Measurements from ENCODE around the gene ST8SIA3.
"Not testable (repeated sequence)": the region's sequence is repeated elsewhere in the genome, so short reads cannot be mapped to it uniquely, and the experiment has no call there.

ST8SIA3 gene

GRCh38 chr18:57366528-57367081 is 14.2 kb downstream of the ST8SIA3 start:
- DNase-seq = no peak

GRCh38 chr18:57372444-57372843 is 20.1 kb downstream of the ST8SIA3 start:
- no peak for DNase-seq

GRCh38 chr18:57373017-57373416 is 20.7 kb downstream of the ST8SIA3 start:
- no peak for DNase-seq

GRCh38 chr18:57376503-57376902 is 24.1 kb downstream of the ST8SIA3 start:
- DNase-seq = no peak

GRCh38 chr18:57389271-57389670 is 36.9 kb downstream of the ST8SIA3 start:
- DNase-seq = no peak

- no peak for DNase-seq
Observed at GRCh38 chr18:57390044-57390443, 37.7 kb downstream of the ST8SIA3 start.

GRCh38 chr18:57394749-57395148 is 42.4 kb downstream of the ST8SIA3 start:
- not testable (repeated sequence) for DNase-seq

- not testable (repeated sequence) for DNase-seq
Observed at GRCh38 chr18:57396831-57397230, 44.5 kb downstream of the ST8SIA3 start.

GRCh38 chr18:57397440-57398132 is 45.2 kb downstream of the ST8SIA3 start:
- no peak for DNase-seq

- no peak for DNase-seq
Observed at GRCh38 chr18:57404345-57404744, 52.0 kb downstream of the ST8SIA3 start.

- no peak for DNase-seq
Observed at GRCh38 chr18:57409650-57410049, 57.3 kb downstream of the ST8SIA3 start.

GRCh38 chr18:57410749-57411148 is 58.4 kb downstream of the ST8SIA3 start:
- no peak for DNase-seq

GRCh38 chr18:57416542-57416941 is 64.2 kb downstream of the ST8SIA3 start:
- DNase-seq = no peak

All from CD4-positive, alpha-beta T cell treated with Interleukin-1 beta for 1 hour (primary cell).